GM21619 (cell line): ENCODE data around the gene ARHGEF37.
"Not testable (repeated sequence)": the region's sequence is repeated elsewhere in the genome, so short reads cannot be mapped to it uniquely, and the experiment has no call there.

ENCODE experiments used
- ATAC-seq: cut with Tn5 transposase; IDR thresholded peaks from one replicate; pipeline ENCODE4 v1.9.1; 2021; ENCODE audit not compliant: unreplicated experiment

The ARHGEF37 gene

GRCh38 chr5:149645236-149645635, 63.9 kb downstream of the ARHGEF37 start:
- ATAC-seq = no peak

GRCh38 chr5:149645725-149646124, 64.4 kb downstream of the ARHGEF37 start:
- ATAC-seq = no peak

- ATAC-seq = no peak
Measured at GRCh38 chr5:149646564-149646963, 65.3 kb downstream of the ARHGEF37 start.

- no peak for ATAC-seq
Measured at GRCh38 chr5:149647334-149647733, 66.0 kb downstream of the ARHGEF37 start.

GRCh38 chr5:149648464-149649393, 67.4 kb downstream of the ARHGEF37 start:
- ATAC-seq = not testable (repeated sequence)

GRCh38 chr5:149649730-149650129, 68.4 kb downstream of the ARHGEF37 start:
- not testable (repeated sequence) for ATAC-seq

- no peak for ATAC-seq
Measured at GRCh38 chr5:149651686-149652085, 70.4 kb downstream of the ARHGEF37 start.

- no peak for ATAC-seq
Measured at GRCh38 chr5:149652697-149653096, 71.4 kb downstream of the ARHGEF37 start.

GRCh38 chr5:149654231-149654630, 72.9 kb downstream of the ARHGEF37 start:
- ATAC-seq = no peak

- no peak for ATAC-seq
Measured at GRCh38 chr5:149654883-149655505, 73.7 kb downstream of the ARHGEF37 start.

GRCh38 chr5:149656576-149657182, 75.4 kb downstream of the ARHGEF37 start:
- ATAC-seq = no peak

- ATAC-seq = no peak
Measured at GRCh38 chr5:149657324-149657723, 76.0 kb downstream of the ARHGEF37 start.

- ATAC-seq = no peak
Measured at GRCh38 chr5:149658299-149658698, 77.0 kb downstream of the ARHGEF37 start.

GRCh38 chr5:149664083-149664482, 82.8 kb downstream of the ARHGEF37 start:
- no peak for ATAC-seq

GRCh38 chr5:149664666-149665415, 83.5 kb downstream of the ARHGEF37 start:
- no peak for ATAC-seq

GRCh38 chr5:149665416-149666175, 84.3 kb downstream of the ARHGEF37 start:
- no peak for ATAC-seq

GRCh38 chr5:149666212-149666852, 85.0 kb downstream of the ARHGEF37 start:
- no peak for ATAC-seq

GRCh38 chr5:149667084-149667828, 86.0 kb downstream of the ARHGEF37 start:
- no peak for ATAC-seq

GRCh38 chr5:149667829-149668330, 86.6 kb downstream of the ARHGEF37 start:
- ATAC-seq = no peak
